ENCODE results near the gene PIAS4.

Gene PIAS4

DNA sequence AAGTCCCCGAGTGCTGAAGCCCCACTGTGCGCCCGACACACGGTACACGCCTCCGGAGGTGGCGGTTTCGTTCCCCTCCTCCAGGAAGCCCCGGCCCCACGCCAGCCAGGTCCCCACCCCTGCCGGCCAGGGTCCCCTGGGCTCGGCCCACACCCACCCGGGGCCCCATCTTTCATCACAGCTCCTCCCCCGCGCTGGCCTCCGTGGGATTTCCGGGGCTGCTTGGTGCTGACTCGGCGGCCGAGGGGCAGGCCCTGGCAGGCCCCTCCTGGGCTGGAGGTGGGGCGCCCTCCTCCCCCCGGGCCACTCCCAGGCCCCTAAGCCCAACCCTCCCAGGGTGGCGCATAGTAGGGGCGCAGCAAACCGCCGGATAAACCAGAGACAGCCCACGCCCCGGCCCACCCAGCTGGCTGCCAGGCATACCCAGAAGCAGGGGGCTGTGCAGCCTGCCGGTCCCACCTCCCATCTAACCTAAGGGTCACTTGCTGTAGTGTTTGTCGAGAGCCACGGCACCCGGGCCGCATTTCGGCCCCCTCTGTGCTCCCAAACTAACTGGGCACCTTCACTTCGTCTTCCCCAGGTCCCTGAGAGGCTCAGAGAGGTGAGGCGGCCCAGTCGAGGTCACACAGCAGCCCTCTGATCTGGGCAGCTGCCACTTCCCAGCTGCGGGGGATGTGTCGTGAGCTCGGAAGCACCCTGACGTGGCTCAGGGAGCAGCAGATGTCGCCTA is 52.5 kb downstream of the PIAS4 start:
- no peak for DNase-seq (ENCODE audit: low spot score)

DNA sequence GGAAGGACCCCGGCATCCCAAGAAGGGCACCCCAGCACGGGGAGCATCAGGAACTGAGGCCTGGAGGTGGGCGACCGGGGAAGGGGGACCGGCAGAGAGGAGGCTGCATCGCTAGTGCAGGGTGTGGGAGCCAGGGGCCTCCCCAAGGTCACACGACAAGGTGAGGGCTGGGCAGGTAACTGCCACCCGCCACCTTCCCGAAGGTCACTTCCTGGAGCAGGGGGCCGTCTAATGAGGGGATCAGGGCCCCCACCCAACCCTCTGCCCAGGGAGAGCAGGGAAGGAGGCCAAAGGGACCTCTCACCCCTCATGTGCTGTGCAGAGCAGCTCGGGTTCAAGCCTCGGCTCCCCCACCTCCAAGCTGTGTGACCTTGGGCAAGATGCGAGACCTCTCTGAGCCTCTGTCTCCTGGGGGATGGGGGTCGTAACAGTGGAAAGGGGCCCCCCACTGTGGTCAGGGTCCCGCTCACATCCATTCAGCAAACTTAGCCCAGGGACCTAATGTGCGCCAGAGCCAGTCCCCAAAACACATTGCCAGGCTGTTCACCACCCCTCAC is 53.2 kb downstream of the PIAS4 start:
- no peak for DNase-seq (ENCODE audit: low spot score)

DNA sequence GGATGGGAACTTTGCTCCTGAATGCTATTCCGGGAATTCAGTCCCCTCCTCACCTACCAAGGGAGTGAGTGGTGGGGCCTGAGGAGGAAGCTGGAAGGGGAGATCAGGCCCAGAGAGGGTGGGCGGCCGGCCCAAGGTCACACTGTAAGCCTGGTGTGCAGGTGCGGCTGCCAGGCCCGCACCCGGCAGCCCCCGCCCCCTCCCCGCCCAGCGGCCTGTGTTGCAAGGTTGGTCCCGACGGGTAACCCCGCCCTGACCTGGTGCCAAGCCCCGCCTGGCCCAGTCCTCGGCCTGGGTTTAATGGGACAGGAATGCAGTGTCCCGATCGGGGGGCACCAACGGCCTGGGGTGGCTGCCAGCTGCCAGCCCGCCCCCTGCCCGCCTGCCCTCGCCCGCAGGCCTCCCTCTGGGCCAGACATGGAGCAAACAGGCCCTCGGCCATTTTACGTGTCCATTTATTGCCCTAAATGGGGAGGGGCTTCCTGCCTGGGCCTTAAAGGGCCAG is 53.7 kb downstream of the PIAS4 start:
- no peak for DNase-seq (ENCODE audit: low spot score)

DNA sequence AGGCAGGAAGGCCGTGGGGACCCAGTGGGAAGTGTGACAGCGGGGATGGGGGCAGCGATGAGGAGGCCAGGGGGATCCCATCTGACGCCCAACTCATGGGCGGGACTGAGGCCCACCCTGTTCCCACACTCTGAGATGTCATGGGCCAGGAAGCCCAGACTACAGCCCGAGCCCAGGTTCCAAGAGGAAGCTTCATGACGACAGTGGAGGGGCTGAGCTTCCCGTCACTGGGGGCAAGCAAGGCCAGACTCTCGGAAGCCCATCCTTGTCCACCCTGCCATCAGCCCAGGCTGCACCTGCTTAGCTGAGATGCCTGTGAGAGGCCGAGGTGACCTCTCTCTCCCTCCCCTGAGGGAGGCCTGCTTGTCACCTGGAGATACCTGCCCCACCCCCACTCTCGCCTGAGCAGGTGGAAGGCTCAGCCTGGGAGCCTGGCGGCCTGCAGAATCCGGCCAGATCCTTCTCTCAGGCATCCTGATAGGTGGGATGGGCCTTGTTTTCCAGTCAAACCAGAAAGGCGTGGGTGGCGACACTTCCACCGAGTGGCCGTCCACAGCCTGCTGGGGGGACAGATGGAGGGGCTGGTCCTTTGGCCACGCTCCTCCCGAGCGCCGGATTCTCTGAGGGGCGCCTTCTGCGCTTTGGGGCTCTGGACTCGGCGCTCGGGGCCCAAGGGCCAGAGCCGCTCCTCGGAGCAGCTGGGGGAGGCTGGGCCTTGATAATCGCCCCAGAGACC is 54.3 kb downstream of the PIAS4 start:
- DNase-seq (ENCODE audit: low spot score), result no peak

DNA sequence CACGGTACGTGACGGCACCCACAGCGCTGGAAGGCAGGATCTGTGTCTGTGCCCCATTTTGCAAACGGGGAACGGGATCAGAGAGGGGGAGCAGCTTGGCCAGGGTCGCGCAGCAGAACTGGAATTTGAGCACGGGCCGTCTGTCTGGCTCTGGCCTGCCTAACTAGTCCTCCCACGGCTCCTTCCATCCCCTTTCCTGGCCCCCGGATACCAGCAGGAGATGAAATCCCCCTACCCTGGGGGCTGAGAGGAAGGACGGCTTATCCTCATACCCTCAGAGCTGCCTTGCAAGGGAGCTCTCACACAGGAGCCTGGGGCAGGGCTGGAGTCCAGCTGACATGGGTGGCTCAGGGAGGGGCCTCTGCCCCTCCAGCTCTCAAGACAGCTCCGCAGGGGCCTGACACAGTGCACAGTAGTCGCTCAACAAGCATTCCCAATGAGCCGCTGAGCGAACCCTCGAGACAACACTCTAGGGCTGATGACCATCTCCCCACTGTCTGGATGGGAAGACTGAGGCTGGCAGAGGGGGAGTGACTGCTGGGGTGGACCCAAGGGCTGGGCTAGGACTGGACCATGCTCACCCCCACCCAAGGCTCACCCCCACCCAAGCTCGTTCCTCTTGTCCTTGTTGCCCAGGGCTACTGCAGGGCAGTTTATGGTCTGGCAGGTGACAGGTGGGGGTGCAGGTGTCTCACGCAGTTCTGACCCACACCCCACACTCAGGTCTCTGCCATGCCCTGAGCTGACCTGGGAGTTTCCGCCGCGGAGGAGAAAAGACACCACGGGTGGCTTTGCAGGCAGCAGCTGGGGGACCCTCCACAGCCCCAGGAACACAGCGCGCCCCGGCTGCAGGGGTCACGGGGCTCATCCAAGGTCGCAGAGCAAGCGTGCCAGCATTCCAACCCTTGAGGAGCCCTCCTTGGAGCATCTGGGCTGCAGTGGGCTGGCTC is 55.2 kb downstream of the PIAS4 start:
- DNase-seq (ENCODE audit: low spot score), result no peak

DNA sequence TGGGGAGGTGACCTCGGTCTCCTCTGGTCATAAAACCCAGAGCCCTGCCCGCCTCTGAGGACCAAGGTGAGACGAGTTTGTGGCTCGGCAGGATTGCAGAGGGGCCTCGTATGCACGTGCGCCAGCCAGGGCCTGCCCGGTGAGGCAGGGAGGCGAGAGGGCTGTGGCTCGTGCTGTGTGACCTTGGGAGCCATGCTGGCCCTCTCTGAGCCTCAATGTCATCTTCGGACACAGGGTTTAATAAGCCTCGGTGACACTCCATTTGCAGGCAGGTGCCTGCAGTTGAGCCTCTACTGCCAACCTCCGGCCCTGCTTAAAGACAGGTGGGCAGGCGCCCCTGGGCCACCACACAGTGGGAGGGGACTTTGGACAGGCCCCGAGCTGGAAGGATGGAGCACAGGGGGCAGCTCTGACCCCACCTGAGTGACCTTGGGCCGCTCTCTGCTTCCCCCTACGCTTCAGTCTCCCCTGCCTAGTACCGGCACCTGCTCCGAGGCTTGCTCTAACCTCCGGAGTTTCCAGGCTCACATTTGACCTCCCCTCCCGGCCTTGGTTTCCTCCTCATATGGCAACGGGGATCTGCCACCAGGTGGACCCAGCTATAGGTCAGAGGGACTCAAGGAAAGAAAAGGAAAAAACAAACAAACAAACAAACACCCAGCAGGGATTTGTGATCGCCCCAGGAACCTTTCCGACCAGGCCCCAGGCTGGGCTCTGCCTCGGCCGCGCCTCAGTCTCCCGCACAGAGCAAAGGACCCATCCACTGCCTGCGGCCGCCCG is 56.0 kb downstream of the PIAS4 start:
- no peak for DNase-seq (ENCODE audit: low spot score)

DNA sequence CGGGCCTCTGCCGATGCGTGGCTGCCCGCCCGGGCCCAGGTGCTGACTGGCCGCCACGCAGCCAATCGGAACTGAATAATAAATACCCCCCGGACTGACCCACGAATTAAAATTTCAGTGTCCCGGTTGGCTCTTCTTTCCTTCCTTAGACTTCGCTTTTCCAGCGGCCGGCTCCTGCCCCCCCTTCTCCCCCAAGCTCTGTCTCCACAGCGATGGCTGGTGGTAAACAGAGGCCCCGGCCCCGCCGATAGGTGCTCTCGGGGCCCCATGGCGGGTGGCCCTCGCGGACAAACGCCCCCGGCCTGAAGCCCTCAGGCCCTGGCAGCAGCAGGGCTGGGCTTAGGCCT is 56.6 kb downstream of the PIAS4 start:
- no peak for DNase-seq (ENCODE audit: low spot score)

DNA sequence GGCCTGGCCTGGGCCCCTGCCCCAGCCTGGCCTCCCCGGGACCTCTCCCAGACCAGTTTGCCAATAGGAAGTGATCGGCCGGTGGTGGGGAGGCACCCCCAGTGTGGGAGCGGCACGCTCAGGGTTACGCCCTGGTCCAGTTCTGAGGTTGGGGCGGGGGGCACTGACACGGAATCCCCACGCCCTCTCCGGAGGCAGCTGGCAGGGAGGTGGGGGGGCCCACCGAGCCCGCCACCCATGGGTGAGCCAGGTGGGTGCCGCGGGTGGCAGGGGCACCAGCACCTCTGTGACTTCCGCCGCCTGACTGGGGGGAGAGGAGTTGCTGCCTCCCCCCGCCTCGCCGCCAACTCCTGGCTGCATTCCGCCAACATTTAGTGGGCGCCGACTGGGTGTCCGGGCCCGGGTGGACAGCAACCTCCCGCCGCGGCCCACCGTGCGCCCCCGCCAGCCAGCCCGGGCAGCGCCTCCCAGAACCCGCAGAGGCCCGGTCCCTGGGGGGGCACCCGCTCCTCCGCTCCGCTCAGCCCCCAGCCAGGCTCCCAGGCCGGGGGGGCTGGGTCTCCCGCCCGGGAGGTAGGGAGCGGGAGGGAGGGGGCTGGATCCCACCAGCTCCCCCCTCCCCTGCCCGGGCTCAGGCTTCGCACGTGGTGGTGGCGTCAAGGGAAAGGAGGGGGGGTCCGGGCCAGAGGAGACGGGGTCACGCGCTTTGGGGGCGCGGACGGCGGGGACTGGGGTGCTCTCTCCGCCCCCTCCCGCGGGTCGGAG is 57.1 kb downstream of the PIAS4 start:
- no peak for DNase-seq (ENCODE audit: low spot score)

DNA sequence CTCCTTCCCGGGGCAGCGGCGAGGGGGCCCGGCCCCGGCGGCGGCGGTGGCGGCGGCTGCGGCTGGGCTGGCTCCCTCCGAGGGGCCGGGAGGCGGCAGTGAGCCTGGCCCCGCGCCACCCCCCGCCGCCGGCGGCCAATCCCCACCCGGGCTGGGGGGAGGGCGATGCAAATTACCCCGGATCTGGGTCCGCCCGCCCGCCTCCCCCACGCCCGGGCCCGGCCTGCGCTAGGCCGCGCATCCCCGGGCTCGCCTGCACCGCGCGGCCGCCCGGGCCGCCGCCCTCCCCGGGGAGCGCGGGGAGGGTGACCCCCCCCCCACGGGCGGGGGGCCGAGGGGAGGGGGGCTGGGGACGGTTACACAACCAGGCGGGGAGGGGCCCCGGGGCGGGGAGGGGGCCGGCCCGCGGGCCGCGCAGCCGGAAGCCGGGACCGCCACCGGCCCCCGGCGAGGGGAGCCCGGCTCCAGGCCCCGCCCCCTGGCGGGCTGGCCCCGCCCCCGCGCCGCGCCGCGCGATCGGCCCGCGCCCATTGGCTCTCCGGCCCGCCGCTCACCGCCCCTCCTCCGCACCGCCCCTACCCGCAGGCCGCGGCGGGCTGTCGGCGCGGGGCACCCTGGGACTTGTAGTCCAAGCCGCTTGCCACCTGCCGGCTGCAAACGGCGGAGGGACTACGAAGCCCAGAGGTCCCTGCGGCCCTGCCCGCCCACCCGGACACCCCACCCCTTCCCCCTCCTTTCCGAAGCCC is 58.1 kb downstream of the PIAS4 start:
- peak; percentile 100 for DNase-seq (ENCODE audit: low spot score)

DNA sequence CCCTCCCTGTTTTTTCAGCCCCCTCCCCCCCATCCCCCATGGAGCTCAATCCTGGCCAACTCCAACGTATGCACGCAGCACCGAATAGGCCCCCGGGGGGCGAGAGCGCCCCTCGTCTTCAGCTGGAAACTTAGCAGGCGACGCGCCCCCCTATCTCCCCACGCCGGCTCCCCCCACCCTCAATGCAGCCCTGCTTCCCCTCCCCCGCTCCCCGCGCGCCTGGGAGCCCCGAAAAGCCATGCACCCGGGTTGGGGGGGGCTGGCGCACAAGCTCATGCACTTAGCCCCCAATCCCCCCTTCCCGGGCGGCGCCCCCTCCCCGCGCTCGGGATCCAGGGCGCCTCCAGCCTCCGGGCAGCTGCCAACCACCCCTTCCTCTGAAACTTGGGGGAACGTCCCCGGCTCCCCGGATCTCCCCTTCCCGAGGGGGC is 58.7 kb downstream of the PIAS4 start:
- DNase-seq (ENCODE audit: low spot score), result no peak

DNA sequence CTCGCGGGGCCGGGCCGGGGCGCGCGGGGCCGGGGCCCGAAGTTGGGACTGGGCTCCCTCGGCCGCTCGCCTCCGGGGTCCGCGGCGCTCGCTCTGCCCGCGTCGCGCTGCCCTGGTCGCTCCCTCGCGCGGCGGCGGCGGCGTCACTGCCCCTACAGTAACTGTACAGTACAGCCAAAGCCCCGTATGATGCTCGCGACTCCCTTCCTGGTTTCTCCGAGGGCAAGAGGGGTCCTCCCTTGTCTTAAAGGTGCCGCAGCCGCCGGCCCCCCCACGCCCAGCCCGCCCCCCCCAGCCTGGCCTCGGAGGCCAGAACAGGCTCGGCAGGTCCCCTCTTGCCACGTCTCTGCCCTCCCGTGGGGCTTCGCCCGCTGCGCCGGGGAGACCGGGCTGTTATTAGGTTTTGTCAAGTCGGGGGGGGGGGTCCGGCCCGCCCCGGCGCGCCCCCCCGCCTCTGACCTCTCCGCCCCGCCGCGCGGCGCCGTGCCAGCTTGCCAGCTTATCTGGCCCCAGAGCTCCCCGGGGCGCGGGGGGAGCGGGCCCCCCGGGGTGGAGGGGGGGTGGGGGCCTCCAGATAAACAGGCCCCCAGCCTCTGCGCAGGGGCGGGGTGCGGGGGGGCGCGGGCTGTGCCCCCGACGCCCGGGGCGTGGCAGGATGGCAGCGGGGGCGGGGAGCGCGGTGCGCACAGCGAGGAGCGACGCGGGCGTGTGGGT is 59.3 kb downstream of the PIAS4 start, which contains the start of gene ZBTB7A:
Gene ZBTB7A (minus strand): TSS at position 218 of the 714 bp plus-strand sequence. CDS start 11,667 bp downstream, outside the sequence.
- DNase-seq (ENCODE audit: low spot score), result peak; percentile 86

DNA sequence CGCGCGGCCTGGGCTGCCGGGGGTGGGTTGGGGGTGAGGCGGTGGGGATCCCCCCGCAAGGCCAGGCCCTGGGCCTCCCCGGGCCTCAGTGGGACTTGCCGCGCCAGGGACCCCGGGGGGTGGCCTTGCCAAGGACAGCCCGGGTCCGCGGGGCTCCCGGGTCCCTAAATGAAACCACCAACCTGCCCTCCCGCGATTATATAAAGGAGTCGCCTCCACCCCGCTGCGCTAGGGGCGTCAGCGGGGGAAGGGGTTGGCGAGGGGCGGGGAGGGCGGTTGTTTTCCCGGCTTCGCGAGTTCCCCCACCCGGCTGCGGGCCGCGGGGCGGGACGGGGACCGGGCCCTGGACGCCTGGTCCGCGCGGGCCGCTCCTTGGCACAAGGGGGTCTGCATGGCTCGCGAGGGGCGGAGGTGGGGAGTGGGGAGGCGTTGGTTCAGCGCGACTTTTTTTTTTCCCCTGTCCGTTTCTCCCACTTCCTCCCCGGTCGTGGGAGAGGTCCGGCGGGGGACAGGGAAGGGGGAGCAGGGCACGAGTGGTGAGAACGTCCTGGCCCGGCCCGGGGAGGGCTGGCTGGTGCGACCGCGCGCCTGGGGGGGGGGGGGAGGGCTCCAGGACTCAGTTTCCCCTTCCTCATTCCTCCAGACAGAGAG is 60.0 kb downstream of the PIAS4 start:
- no peak for DNase-seq (ENCODE audit: low spot score)

DNA sequence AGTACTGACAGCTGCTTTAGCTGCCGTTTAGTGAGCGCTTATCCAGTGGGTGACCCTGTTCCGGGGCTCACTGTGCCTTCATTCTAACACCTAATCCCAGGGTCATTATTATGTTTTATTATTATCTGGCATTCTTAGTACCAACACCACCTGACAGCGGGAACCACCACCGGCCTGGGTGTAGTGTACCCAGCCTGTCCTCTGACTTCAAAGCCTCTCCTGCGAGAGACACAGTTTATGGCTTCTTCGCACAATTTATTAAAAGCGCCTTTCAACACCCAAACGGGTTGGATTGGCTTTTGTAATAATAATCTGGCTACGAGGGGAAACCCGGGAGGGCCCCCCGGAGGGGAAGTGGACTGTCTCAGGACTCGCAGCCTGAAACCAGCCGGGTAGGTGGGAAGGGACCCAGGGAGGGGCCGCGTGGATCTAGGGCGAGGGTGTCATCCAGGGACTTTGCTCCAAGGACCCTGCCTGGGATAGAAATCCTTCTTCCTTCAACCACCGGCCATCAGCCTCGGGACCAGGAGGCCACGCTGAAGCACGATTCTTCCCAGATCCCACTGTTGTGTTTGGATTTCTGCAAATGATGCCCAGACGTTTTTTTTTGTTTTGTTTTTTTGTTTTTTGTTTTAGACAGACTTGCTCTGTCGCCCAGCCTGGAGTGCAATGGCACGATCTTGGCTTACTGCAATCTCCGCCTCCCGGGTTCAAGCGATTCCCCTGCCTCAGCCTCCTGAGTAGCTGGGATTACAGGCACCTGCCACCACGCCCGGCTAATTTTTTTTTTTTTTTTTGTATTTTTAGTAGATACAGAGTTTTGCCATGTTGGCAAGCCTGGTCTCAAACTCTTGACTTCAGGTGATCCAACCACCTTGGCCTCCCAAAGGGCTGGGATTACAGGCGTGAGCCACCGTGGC is 60.8 kb downstream of the PIAS4 start:
- no peak for DNase-seq (ENCODE audit: low spot score)

DNA sequence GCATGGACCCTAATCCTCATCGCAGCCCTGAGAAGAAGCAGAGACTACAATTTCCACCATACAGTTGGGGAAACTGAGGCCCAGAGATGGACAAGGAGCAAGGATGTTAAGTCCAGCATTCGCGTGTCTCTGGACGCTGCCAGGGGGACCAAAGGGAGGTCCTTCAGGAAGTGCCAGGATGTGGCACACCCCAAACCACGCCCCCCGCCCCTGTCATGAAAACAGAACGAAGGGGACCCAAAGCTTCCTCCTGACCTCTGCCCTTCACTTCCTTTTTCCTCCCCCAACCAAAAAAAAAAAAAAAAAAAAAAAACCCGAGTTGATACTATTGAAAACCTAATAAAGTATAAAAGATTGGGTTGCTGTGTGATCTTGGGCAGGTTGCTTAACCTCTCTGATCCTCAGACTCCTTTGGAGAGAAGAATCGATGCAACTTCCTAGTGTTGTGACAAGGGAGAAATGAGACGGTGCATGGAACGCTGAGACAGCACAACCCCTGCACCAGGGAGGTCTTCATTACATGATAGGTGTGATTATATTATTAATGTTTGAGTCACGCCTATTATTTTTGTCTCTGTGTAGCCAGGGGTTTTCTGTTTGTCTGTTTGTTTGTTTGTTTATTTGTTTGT is 61.9 kb downstream of the PIAS4 start:
- DNase-seq (ENCODE audit: low spot score), result no peak

DNA sequence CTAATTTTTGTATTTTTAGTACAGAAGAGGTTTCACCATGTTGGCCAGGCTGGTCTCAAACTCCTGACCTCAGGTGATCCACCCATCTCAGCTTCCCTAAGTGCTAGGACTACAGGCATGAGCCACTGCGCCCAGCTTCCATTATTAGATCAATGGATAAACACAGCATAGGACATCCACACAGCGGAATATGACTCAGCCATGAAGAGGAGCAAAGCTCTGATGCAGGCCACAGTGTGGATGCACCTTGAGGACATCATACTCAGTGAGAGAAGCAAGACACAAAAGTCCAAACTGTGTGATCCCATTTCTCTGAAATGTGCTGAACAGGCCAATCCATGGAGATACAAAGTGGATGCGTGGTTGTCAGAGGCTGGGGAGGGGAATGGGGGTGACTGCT is 64.1 kb downstream of the PIAS4 start:
- DNase-seq (ENCODE audit: low spot score), result no peak

DNA sequence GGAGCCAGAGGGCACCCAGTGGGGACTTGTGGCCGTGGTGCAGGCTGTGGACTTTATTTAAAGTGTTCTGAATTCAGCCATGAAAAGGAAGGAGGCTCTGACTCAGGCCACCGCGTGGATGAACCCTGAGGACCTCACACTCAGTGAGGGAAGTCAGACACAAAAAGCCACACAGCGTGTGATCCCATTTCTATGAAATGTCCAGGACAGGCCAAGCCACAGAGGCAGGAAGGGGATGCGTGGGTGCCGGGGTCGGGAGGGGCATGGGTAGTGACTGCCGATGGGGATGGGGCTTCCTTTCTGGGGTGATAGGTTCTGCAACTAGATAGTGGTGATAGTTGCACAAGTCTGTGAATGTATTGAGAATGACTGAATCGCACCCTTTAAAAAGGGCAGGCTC is 67.8 kb downstream of the PIAS4 start:
- no peak for DNase-seq (ENCODE audit: low spot score)

DNA sequence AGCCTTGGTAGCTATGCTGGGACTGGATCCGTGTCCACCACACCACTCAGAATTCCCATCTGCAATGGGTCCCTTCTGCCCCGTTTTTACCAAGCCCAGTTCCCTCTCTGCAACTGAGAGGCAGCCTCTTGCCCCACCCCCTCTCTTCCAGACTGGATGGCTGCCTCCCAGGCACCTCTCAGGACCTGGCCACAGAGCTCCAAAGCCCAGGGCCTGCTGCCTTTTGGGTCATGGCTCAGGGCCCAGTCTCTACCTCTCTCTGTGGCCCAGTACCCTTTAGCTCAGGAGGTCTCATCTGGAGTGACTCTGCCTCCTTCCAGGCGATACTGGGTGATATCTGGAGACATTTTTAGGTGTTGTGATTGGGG is 69.5 kb downstream of the PIAS4 start:
- DNase-seq (ENCODE audit: low spot score), result no peak
